NCI-H1694 (cell line): ENCODE results near the gene ZIC4.

Experiments
- DNase-seq: peaks from one replicate; lab custom pipeline; 2025; lab: John Stamatoyannopoulos, UW

The ZIC4 gene

DNA sequence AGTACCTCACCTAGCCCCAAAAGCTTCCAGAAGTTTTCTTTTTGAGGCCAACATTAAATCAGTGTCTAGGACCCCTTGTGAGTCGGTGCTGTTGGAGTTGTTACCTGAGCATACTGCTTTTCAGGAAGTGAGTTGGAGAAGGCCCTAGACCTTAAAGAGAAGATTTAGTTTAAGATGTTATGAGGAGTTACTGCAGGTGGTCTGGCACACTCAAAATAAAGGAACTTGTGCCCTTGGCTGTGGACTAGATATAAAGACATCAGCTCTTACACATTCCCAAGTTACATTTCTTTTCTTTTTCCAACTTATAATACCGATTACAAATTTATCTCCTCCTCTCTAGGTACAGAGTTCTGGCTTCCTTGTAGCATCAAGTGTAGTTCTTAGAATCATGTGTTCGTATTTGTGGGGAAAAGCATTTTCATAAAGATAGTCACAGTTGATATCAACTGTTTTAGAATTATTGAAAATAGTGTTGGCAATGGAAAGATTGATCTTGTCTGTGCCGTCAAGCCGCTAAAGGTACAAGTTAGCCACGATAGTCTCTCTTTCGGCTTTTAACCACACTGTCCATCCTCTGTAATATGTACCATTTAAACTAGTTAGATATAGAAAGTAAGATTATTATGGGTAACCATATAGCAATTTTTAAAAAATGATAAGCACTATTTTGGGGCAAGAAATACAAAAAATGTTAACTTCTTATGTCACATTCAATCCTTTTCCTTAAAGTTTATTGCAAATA lies 11.4 kb upstream of the ZIC4 start:
- DNase-seq, result no peak

DNA sequence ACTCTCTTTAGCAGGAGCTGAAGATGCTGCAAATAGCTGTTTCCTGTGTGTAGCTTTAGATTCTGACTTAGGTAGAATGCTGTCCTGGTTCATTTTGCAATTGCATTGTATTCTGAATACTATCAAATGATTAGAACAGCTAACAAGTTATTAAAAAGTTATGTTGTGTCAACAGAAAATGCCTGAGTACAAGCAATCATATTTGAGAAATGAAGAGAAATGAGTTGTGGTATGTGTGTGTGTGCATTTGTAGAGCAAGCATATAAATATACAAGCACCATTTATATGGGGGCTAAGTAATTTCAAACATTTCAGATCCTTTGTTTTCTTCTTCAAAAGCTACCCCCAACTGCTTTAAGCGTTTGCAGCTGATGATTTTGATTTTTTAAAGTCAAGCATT lies 10.6 kb upstream of the ZIC4 start:
- no peak for DNase-seq

DNA sequence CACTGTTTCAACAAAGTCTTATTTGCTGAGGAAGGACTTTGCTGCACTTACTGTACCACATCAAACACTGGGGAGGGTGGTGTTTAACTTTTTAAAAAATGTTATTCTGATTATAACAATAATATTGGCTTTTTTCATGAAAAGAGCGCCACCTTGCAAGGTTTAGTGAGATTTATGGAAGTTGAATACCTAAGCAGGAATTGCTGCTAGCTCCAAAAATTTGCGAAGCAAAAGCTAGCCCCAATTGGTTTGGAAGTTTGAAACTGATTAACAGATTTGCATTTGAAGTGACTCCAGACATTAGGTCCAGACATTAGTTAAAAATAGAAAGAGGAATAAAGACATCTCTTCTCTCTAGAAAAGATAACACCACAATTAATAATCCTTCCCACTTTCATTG lies 9.5 kb upstream of the ZIC4 start:
- no peak for DNase-seq

DNA sequence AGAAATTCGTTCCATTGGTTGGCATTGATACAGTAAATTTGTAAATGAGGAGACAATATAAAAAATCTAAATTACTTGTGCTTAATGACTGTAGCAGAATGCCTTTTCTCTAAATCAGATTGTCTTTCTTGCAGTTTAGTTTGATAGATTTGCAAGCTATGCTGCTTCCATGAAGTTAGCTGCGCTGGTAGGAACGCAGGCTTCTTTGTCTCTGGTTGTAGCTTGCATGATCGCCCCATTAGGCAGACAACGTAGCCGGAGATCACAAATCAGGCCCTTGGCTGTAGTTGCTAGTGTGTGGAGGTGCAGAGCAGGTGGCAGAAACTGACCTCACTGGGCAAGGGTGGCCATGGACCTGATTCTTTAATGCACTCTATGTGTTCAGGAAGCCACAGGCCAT lies 8.9 kb upstream of the ZIC4 start:
- no peak for DNase-seq

DNA sequence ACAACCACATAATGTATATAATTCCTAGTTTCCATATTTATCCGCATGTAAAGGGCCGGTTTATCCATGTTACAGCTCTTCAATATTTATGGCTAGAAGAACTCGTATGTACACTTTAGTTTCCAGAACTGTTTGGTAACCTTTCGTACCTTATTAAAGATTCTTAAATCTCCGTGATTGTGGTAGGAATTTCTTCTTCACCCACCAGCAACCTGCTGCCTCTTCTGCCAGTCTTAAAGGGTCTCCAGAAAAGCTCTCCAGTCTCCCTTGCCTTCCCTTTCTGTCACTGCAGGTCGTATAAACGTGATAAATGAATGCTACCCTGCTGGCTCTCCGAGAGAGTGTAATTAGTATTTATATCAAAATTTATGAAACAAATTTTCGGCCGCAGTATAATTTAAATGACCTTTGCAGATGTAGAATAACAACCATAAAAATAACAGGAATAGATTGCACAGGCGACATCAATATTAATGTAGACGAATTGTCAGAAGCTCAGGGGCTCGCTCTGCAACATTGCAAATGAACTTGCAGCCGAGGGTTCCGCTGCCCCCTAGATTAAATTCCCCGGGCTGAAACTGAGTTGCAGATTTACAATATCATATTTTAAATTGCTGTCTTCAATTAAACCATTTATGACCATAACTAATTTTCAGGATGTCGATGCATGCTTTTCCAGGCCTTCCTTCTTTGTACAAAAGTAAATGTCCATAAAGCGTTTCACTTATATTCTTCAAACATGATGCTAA lies 8.2 kb upstream of the ZIC4 start:
- DNase-seq, result no peak

DNA sequence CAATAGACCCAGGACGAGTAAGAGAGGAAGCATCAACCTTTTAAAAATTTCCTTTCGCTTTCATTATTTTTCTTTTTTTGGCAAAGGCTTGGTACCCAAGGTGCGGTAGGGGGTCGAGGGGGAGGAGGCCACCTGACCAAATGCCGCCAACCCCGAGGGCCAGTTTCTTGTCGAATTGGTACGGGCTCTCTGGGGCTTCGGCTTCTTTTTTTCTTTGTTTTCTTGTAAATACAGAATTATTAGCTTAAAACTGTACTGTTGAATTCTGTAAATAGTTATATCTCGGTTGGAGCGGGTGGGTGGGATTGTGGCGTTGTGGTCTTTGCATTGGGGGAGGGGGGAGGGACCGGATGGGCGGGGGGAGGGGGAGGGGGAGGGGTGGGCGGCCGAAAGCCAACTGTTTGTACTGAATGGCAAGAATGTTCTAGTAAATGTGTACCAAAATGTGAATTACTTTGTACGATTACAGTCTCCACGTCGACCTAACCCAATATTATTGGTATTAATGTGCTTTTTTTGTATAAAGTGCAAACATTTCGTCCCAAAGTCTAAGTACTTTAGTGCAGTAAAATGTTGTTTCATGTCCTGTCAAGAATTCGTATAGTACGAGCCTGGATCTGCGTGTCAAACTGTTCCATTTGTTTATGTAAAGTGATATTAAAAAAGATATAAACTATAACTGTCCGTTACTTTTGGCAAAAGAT lies 7.5 kb upstream of the ZIC4 start:
- DNase-seq, result no peak

DNA sequence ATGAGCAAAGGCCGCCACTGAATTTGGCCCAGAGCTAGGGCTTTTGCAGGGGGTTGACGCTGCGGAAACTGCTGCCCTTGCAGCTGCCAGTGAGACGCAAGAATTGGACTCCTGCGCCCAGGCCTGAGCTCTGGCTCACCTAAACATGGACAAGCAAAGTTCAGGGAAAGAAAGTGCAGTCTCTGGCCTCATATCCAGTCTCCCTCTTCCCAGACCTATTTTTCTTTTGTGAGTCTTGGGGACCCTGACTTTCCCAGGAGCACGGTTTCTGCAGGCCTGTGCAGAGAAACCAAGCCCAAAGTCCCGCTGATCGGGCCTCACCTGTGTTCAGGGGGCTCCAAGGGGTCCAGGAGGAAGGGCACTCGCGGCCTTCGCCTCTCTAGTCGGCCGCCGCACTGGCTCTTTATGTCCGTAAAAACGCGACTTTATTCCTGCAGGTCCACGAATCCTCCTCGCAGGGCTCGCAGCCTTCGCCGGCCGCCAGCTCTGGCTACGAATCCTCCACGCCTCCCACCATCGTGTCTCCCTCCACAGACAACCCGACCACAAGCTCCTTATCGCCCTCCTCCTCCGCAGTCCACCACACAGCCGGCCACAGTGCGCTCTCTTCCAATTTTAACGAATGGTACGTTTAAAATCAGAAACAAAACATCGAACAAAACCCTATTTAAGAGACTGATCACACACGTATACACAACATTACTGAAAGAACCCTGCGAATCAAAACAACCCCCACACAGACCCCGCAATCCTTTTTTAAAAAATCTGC lies 6.8 kb upstream of the ZIC4 start:
- DNase-seq, result no peak

DNA sequence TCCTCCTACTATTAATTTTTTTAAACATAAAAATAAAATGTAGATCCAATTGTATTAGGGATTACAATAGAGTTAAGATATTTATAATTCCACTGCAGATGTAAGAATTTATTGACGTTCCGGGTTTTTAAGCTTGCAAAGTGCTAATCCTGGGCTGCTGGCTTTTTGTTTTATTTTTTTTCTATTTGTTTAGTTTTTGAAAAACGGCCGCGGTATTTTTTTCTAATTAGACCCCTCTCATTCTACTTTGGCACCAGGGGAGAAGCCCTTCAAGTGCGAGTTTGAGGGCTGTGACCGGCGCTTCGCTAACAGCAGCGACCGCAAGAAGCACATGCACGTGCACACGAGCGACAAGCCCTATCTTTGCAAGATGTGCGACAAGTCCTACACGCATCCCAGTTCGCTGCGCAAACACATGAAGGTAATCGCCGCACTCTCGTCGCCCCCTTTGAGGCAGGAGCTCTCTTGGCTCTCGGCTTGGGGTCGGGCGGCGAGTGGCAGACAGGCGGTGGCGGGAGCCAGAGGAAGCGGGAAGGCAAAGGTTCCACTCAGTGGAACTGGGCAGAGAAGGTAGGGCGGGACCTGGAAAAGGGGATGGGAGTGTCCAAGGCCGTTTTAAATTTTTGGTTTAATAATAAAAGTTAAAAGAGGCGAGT lies 6.0 kb upstream of the ZIC4 start:
- DNase-seq, result no peak

DNA sequence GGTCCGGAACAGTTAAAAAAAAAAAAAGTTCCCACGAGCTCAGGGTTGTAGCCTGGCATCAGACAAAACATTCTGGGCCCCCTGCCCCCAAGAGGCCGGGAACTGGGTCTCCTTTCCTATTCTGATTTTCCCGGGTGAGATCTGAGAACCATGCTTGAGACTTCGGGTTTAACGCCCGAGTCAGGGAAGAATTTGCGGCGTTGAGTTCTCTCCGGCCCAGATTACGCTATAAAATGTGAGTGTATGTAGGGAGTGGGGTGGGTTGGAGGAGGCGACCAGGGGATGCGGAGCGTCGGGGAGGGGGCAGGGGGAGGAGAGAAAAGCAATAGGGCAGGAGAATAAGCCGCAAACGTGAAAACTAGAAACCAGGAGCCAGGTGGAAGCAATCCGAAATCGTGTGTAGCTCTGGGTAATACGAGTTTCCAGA lies 5.5 kb upstream of the ZIC4 start:
- no peak for DNase-seq

DNA sequence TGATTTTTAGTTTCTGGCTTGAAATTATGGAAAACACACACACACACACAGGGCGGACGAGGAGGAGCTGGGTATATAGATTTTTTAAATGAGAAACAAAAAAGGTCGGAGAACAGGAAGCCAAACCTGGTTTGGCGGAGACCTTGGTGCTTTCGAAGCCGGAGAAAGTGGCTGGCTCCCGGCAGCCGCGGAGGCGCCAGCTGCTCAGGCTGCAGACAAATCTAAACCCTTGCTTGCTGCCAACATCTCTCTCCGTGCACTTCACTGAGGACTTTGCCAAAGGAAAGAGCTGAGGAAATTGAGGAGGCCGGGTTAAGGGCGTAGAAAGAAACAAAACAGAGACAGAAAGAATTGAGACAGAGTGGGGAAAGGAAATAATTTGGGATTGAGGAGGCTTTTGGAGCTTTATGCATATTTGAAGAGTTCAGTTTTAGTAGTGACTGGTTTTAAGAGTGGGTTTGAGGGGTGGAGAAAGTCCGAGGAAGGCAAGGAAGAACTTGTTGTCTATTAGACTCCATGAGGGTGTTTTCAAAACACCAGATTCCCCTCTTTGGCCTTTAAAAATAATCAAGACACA lies 5.0 kb upstream of the ZIC4 start:
- peak; percentile 9 for DNase-seq

DNA sequence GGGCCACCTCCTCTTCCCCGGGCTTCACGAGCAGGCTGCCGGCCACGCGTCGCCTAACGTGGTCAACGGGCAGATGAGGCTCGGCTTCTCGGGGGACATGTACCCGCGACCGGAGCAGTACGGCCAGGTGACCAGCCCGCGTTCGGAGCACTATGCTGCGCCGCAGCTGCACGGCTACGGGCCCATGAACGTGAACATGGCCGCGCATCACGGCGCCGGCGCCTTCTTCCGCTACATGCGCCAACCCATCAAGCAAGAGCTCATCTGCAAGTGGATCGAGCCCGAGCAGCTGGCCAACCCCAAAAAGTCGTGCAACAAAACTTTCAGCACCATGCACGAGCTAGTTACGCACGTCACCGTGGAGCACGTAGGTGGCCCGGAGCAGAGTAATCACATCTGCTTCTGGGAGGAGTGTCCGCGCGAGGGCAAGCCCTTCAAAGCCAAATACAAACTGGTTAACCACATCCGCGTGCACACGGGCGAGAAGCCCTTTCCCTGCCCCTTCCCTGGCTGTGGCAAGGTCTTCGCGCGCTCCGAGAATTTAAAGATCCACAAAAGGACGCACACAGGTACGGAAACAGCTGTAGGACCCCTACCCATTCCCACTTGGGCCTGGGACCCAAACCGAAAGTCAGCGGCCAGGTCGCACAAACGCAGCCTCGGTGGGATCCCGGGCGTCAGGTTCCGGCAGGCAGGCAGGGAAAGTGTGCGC lies 4.3 kb upstream of the ZIC4 start:
- DNase-seq, result no peak

DNA sequence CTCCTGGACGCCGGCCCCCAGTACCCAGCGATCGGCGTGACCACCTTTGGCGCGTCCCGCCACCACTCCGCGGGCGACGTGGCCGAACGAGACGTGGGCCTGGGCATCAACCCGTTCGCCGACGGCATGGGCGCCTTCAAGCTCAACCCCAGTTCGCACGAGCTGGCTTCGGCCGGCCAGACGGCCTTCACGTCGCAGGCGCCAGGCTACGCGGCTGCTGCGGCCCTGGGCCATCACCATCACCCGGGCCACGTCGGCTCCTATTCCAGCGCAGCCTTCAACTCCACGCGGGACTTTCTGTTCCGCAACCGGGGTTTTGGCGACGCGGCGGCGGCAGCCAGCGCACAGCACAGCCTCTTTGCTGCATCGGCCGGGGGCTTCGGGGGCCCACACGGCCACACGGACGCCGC lies 3.8 kb upstream of the ZIC4 start:
- no peak for DNase-seq

DNA sequence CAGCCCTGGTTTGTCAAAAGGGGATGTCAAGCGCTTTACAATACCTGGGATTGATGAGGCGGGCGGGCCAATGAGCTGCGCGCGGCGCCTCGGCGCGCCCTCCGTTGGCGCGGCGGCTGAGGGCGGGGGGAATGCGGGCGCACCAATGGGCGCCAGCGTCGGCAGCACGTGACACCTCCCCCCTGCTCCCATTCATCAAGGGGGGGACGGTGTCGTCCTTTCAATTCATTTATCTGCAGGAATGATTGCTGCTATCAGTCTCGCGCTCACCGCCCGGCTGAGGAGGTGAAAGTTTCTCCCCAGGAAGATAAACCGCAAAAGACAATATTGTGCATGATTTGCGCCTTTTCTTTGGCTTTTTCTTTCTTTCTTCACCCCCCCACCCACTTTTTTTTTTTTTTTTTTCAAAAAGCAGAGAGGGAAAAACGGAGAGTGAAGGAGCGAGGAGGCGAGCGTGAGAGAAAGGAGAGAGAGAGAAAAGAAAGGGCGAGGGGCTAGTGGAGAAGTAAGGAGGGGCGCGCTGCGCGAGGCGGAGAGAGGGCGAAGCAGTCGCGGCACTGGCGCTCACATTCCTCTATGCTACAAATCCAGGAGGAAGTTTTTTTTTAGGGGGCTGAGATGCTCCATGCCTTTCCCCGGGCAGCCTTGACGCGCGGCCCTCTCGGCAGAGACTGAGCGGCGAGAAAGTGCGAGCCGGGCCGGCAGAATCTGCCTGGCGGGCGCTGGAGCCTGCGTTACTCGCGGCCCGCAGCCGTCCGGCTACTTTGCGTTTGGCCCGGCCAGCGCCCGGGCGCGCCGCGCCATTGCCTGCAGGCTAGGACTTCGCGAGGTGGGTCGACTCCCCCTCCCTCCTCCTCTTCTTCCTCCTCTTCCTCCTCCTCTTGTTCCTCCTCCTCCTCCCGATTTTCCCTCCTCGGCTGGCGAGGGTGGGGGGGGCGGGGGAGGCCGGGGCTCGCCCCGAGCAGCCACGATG lies 3.1 kb upstream of the ZIC4 start, which contains the start of gene ZIC1:
ZIC1 (plus strand) TSS at position 223 of the 973 bp plus-strand sequence; CDS start at position 971, 748 bp downstream.
- DNase-seq, result no peak

DNA sequence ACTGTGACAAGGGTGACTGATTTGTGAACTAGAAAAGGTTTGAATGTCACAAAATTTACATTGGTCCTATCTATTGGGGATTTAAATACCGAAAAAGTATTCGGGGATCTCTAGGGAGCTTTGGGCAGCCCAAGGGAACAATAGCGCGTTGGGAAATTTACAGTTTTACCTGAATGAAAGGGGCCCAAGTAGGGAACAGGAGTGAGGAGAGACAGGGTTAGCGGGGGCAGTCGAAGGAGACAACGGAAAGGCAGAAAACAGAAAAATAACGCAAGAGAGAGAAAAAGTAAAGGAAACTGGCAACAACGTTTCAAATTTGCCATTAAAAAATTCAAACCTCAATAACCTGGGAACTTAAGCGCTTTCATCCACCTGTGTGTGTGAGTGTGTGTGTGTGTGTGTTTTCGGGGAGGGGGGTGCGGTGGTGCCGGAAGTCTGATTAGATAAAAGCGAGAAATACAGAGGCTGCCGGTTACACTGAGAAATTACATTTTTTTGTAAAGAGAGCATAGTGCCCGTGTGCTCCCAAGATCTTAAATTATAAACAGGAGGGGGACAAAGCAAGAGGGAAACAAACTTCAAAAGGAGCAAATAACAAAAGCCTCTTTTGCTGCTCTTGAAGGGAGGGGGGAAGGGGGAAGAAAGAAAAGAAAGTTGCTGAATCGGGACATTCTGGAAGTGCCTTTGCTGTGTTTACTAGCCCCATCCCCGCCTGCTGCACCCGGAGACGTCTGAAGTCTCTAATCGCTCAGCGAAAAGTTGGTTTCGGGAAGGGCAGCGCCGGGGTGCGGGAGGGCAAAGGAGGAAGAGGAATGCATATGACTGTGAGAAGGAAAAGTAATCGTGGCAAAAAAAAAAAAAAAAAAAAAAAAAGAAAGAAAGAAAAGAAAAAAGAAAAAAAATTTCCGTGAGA lies 2.1 kb upstream of the ZIC4 start:
- DNase-seq, result no peak

DNA sequence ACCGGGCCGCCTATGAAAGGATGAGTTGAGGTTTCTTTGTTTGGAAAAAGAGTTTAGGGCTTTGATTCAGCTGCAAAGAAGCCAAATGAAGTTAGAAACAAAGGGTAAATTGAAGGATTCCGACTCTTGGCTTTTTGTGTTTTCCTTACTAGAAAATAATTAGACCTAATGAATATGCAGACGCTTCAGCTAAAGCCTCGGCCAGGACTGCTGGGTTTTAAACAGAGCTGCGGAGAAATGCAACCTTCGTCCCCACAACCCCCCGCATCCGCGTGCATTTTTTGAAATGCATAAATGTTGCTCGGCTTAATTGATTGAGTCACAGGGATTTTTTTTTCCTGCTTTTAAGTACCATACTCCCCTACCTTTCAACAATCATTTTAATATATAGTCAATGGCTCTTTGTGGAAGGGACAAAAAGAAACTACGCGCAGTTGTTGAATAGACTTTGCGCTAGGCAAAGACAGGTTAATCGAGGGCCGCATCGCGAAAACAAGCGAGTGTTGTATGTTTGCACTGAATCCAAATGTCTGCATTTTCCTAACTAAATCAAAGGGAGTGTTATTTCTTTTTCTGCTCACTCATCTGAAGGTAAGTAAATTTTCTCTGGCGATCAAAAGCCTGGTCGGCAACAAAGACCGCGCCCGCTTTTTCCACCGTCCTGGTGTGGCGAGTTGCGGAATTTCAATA lies 1.3 kb upstream of the ZIC4 start:
- DNase-seq, result no peak

DNA sequence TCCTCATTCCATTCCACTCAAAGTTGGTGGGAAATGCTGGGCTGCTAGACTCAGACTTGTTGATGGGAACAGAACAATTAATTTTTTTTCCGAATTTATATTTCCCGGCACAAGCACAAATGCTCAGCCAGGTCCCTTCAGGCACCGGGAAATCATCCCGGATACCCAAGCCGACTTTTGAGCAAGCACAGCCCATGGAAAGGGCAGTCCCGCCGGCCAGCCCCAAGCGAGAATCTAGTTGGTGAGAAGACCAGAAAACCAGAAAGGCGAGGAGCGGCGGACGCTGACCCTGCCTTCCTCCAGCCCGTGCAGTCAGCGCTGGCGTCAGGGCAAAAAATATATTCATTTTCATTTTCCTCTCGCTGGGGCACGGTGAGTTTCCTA lies 763 bp upstream of the ZIC4 start:
- no peak for DNase-seq

DNA sequence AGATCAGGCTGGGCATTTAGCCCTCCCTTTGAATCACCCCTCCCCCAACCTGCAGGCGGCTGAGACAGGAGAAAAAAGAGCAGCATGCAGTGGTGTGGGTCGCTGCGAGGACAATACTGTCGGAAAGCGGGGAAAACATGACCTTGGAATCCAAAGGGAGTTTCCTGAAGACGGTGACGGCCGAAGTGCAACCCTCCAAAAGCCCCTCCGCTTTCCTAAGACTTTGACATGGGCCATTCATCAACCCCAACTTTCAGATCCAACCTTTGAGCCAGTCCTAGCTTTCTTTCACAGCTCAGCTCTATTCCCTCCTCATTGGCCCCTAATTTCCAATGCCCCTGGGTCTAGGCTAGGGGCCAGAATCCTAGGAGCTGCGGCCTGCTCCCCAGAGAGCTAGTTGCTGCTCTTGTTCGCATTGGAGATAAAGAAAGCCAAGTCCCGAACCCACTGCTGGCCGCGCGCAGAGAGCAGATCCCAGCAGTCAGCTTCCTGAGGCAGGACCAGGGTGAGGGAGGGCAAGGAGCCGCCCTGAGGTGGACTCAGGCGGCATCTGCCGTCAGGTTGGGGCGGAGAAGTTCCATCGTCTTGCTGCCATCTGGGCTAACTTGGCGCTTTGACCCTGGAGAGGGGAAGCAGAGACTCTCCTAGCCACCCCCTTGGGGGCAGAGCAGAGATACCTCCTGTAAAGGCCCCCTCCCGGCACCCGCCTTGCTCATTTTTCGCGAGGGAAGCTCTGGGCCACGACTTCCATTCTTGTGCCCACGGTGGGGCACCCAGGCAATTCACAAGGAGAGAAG lies 914 bp downstream of the ZIC4 start:
- DNase-seq, result no peak
